HG02759 (cell line): ENCODE data around the gene TRPV2.
"Not testable (repeated sequence)": the region's sequence is repeated elsewhere in the genome, so short reads cannot be mapped to it uniquely, and the experiment has no call there.

Source experiments
- ATAC-seq: cut with Tn5 transposase; IDR thresholded peaks from one replicate; pipeline ENCODE4 v1.9.1; 2021; ENCODE audit warnings: mild to moderate bottlenecking, moderate library complexity; ENCODE audit not compliant: unreplicated experiment

Gene TRPV2, protein sequence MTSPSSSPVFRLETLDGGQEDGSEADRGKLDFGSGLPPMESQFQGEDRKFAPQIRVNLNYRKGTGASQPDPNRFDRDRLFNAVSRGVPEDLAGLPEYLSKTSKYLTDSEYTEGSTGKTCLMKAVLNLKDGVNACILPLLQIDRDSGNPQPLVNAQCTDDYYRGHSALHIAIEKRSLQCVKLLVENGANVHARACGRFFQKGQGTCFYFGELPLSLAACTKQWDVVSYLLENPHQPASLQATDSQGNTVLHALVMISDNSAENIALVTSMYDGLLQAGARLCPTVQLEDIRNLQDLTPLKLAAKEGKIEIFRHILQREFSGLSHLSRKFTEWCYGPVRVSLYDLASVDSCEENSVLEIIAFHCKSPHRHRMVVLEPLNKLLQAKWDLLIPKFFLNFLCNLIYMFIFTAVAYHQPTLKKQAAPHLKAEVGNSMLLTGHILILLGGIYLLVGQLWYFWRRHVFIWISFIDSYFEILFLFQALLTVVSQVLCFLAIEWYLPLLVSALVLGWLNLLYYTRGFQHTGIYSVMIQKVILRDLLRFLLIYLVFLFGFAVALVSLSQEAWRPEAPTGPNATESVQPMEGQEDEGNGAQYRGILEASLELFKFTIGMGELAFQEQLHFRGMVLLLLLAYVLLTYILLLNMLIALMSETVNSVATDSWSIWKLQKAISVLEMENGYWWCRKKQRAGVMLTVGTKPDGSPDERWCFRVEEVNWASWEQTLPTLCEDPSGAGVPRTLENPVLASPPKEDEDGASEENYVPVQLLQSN

DNA sequence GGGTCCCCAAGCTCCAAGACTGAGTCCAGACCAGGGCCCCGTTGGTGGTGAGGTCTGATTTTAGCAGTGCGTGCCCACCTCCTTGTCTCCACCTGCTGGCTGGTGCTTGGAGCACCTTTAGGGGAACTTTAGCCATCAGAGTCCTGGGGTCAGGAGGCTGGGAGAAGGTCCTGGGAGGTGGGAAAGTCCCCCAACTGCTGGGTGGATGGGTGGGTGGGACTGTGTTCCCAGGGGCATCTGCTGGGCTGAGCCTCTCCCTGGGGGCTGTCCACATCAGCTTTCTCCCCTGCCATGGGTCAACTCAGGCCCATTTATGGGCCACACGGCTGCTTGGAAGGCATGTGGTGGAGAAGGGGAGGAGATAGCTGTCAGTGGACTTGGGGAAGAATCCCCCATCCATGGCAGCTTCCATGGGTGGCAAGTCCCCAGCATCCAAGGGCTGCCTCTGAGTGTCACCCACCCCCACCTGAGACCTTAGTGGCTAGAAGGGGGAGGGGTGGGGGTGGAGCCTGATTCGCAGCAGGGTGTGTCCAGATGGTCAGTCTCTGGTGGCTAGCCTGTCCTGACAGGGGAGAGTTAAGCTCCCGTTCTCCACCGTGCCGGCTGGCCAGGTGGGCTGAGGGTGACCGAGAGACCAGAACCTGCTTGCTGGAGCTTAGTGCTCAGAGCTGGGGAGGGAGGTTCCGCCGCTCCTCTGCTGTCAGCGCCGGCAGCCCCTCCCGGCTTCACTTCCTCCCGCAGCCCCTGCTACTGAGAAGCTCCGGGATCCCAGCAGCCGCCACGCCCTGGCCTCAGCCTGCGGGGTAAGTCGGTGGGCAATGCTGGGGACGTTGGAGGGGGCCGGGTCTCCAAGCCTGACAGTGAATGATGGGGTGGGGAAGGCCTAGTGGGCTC is at the start of gene TRPV2:
Gene TRPV2, plus strand, starts transcription at position 541 of the 894 bp plus-strand sequence. CDS start 2,098 bp downstream, outside the sequence.
- ATAC-seq: peak; percentile 37

DNA sequence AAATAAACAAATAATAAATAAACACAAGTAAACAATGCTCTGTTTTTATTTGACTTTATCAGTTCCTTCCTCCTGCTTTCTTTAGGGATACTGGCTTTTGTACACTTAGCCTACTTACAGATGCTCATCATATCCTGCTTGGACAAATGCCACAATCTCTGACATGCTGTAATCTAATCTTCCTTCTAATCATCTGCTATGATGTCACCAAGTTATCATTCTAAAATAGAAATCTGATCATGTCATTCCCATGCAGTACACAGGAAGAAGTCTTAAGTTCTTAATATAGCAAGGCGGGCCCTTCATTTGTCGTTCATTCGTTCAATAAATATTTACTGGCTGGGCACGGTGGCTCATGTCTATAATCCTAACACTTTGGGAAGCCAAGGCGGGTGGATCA is 43.6 kb upstream of the TRPV2 start:
- ATAC-seq: no peak

DNA sequence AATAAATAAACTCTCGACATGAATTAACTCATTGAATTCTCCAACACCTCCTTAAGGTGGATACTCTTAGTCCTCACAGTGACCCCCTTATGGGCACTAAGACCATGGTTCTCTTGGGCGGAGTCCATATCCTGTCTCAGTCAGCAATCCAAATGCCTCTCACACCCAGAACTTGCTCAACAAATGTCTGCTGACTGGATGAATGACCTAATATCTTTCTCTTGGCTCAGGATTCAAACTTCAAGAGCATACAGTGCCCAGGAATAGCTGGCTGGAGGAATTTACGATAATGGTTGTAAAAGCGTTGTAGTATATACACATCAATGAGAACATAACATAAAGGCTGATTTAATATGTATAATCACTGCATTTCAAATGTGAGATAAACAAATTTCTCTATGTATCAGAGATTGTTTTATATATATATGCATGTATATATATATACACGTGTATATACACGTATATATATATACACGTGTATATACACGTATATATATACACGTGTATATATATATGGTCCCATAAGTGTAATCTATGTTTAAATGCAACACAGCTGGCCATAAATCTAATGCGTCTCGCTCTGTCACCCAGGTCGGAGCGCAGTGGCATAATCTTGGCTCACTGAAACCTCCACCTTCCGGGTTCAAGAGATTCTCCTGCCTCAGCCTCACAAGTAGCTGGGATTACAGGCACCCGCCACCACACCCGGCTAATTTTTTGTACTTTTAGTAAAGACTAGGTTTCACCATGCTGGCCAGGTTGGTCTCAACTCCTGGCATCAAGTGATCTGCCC is 41.0 kb upstream of the TRPV2 start:
- no peak for ATAC-seq

DNA sequence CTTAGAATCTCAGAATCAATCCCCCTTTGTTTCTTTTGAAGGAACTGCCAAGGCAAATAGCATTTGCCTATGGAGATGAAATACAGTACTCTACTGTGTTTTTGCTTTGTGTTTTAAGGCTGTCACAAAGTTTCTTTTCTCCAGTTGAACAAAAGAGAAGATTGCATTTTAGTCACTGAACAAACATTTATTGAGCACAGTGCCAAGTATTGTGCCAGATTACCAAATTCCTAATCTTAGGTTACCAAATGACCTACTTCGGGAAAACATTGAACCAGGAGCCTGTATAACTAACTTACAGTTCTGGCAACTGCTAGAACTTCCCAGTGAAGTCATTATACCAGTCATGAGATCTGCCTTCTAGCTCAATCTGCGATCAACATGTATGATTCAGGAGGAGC is 37.4 kb upstream of the TRPV2 start:
- ATAC-seq: no peak

DNA sequence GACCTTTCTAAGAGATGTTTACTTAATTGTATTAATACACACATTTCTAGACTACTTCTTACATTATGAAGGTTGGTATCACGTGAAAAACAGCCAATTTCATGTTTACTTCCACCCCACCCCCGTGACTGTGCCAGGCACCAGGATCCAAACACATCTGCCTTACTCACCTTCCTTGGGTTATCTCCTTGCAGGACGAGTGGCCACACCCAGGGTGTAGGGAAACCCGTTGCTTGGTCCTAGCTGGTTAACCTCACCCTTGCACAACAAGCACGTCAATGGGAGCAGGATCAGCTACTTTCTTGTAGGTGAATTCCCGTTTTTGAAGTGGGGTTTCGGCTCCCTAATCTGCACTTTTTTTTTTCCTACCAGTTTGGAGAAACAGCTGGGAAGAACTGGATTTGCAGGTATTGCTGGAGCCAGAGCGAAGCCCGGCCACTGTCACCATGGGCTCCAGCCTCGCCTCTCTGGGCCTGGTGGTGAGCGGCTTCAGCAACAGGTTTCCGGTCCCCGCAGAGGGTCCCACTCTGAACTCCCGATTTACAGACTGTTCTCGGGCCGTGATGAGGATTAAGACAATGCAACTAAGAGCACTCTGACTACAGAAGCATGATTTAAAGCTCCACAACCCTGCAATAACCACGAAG is 36.6 kb upstream of the TRPV2 start:
- no peak for ATAC-seq

DNA sequence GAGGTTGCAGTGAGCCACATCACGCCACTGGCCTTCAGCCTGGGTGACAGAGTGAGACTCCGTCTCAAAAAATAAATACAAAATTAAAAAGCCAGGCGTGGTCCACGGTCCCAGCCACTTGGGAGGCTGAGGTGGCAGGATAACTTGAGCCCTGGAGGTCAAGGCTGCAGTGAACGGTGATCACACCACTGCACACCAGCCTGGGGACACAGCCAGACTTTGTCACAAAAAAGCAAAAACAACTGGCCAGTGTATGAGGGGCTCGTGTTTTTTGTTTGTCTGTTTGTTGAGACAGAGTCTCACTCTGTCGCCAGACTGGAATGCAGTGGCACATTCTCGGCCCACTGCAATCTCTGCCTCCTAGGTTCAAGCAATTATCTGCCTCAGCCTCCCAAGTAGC is 35.7 kb upstream of the TRPV2 start:
- ATAC-seq: no peak

DNA sequence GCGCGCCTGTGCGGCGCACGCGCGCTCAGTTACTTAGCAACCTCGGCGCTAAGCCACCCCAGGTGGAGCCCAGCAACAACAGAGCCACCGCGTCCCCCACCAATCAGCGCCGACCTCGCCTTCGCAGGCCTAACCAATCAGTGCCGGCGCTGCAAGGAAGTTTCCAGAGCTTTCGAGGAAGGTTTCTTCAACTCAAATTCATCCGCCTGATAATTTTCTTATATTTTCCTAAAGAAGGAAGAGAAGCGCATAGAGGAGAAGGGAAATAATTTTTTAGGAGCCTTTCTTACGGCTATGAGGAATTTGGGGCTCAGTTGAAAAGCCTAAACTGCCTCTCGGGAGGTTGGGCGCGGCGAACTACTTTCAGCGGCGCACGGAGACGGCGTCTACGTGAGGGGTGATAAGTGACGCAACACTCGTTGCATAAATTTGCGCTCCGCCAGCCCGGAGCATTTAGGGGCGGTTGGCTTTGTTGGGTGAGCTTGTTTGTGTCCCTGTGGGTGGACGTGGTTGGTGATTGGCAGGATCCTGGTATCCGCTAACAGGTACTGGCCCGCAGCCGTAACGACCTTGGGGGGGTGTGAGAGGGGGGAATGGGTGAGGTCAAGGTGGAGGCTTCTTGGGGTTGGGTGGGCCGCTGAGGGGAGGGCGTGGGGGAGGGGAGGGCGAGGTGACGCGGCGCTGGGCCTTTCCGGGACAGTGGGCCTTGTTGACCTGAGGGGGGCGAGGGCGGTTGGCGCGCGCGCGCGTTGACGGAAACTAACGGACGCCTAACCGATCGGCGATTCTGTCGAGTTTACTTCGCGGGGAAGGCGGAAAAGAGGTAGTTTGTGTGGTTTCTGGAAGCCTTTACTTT is 34.5 kb upstream of the TRPV2 start, which contains the start of gene UBB:
Gene UBB, plus strand, starts transcription at position 452 of the 856 bp plus-strand sequence. CDS start 817 bp downstream, outside the sequence.
- ATAC-seq: peak; percentile 94

DNA sequence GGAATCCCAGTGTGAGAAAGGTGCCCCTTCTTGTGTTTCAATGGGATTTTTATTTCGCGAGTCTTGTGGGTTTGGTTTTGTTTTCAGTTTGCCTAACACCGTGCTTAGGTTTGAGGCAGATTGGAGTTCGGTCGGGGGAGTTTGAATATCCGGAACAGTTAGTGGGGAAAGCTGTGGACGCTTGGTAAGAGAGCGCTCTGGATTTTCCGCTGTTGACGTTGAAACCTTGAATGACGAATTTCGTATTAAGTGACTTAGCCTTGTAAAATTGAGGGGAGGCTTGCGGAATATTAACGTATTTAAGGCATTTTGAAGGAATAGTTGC is 33.9 kb upstream of the TRPV2 start:
- peak; percentile 3 for ATAC-seq

DNA sequence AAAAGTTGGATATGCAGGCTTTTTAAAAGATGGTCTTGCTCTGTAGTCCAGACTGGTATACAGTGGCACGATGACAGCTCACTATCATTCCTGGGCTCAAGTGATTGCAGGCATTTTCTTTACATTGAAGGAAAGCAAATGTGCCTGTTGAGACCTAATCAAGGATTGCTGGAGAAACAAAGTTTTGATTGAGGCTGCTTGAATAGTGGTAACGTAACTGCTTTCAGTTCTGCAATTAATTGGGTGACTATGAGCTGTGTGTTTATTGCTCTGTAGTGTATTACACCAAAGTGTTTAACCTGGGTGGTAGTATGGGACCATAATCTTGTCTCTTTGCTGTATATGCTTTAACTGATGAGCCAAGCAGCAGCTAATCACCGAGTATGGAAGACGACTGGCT is 32.2 kb upstream of the TRPV2 start:
- no peak for ATAC-seq

DNA sequence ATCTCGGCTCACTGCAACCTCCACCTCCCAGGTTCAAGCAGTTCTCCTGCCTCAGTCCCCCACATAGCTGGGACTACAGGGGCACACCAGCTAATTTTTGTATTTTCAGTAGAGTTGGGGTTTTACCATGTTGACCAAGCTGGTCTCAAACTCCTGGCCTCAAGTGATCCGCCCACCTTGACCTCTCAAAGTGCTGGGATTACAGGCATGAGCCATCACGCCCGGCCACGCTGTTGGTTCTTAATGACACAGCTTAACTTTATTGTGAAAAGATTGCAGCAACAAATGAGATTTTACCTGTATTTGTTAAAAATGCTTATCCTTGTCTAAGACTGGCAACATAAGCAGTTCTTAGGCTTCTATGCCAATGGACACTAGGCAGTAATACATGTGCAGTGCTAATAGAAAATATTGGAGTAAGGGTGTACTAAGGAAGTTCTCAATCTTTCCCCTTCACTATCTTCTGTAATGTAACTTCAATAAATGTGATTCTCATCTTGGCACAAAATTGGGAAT is 31.5 kb upstream of the TRPV2 start:
- ATAC-seq: no peak

DNA sequence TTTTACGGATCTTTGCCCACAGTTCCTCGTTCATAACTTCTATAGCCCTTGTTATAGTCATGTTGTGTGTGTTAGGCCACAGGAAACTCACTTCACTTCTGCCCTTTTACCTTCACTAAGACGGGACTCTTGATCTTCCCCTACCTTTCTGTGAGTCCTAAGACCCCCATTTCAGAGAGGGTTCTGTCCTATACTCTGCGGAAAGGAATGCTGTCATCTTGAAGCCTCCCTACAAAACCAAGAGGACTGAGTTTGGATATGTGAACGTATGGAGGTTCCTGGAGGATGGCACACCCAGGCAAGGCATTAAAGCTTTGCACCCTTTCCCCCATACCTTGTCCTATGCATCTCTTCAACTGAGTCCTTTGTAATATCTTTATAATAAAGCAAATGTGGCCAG is 30.8 kb upstream of the TRPV2 start:
- ATAC-seq: no peak

DNA sequence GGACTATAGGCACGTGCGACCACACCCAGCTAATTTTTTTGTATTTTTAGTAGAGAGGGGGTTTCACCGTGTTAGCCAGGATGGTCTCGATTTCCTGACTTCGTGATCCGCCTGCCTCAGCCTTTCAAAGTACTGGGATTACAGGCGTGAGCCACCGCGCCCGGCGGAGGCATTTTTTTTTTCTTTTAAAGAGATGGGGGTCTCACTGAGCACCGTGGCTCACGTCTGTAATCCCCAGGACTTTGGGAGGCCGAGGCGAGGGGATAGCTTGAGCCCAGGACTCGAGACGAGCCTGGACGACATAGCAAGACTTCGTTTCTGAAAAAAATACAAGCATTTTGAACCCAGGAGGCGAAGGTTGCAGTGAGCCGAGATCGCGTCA is 29.3 kb upstream of the TRPV2 start:
- not testable (repeated sequence) for ATAC-seq

DNA sequence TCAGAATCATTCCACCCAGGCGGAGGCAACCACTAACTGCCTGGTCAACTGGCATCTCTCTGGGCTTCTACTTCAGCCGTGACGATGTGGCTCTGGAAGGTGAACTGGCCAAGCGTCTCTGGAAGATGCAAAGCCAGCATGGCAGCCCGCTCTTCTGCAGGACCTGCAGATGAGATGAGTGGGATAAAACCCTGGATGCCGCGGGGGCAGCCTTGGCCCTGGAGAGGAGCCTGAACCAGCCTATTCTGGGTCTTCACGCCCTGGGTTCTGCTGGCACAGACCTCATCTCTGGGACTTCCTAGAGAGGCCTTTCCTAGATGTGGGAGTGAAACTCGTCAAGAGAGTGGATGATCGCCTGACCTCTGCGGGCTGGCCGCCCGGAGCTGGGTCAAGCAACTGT is 23.9 kb upstream of the TRPV2 start:
- ATAC-seq: no peak

DNA sequence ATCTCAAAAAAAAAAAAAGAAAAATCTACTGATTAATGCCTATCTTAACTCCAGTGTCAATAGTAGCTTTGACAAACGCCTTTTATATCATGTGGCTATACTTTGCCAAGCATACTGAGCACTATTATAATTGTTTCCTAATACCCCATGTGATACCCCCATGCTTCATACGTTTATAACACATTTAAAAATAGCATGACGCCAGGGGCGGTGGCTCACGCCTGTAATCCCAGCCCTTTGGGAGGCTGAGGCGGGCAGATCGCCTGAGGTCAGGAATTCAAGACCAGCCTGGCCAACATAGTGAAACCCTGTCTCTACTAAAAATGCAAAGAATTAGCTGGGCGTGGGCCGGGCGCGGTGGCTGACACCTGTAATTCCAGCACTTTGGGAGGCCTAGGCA is 22.9 kb upstream of the TRPV2 start:
- ATAC-seq: not testable (repeated sequence)

DNA sequence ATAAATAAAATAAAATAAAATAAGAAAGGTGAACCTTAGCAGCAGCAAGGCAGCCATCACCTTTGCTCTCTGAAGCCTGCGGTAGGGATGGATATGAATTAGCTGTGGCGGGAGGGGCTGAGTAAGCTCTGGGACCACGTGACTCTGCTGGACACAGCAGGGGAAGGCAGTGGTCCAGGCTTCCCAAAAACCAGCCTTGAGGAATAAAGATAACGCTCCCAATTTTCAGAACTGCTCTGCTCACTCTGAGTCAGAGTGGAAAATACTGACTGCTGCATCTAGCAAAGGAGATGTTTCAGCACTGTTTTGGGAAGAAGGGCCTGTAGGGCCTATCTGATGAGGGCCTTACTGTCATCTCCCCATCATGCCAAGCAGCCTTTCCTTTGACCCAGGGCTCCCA is 19.5 kb upstream of the TRPV2 start:
- ATAC-seq: not testable (repeated sequence)

DNA sequence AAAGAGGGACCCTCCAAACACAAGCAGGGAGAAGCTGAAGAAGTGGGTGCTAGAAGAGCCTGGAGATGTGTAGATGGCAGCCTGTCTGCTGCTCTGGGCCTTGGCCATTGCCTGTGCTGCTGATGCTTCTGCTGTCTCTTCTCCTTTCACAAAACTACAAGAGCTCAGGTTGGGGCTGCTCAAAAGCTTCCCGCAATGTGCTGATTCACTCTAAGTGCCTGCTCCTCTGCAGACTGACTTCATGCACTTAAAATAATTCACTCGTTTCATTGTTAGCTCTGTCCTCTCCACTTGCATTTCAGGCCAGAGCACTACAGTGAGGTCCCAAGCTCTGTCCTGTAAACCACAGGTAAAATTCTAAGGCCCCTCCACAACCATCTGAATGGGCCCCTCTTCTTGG is 18.7 kb upstream of the TRPV2 start:
- ATAC-seq: not testable (repeated sequence)

DNA sequence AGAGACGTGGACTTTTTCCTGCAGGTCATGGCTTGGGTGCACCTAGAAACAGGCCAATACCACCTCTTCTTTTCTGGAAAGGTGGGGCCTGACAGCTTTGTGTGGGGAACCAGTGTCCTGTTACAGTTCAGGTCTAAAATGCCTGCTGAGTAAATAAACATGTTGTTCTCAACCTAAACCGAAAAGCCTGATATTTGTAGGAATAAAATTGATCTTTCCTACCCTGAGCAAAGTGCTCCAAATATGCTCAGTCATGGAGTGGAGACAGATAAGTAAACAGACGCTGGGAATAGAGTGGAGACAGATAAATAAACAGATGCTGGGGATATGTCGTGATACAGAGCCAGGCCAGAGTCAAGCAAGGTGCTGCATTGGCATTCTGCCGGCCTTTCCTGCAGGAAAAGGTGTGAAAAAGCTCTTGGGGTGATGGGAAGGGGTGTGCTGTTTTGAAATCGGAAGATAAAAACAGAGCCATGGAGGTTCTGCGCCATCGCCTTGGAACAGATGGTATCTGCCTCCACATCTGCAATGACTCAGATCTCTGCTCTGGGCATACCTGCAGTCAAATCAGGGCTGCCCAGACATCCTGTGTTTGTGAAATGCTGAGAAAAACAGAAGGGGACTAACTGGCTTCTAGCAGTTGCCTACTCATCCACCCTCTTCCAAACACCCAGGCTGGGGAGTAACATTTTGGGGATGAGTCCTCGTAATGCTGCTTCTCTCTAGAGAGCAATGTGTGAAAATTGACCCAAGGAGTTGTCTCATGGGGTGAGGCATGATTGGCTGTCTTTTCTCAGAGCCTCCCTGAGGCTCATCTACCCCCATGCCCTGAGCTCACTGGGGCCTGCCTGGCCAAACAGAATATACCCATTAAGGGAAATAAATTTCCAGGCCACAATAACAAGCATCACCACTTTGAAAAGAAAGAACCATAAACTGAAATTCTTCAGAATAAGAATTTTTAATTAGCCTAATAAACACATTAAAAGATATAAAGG is 16.8 kb upstream of the TRPV2 start:
- ATAC-seq: peak; percentile 85

DNA sequence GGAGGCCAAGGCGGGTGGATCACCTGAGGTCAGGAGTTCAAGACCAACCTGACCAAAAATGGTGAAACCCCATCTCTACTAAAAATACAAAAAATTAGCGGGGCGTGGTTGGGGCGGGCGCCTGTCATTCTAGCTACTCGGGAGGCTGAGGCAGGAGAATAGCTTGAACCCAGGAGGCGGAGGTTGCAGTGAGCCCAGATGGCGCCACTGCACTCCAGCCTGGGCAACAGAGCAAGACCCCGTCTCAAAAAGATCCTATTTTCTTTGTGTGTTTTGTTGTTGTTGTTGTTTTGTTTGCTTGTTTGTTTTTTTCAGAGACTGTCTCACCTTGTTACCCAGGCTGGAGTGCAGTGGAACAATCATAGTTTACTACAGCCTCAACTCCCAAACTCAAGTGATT is 11.5 kb upstream of the TRPV2 start:
- not testable (repeated sequence) for ATAC-seq
